Measurements from ENCODE around the gene TMEM92. TPM values are rescaled to one million over a fixed set of nuclear protein-coding genes. Genes with fewer than 3 reads are reported as not detected.
"Not testable (repeated sequence)": the region's sequence is repeated elsewhere in the genome, so short reads cannot be mapped to it uniquely, and the experiment has no call there.

TMEM92 gene
- total RNA-seq, 2 experiments from 2014 or later, result not detected

- ATAC-seq (no peak), DNase-seq (no peak)
- Mint-ChIP-seq H3K4me1 (ENCODE audit: low read depth) (no peaks in the 10 kb centered on the region), H3K36me3 (ENCODE audit: low read depth) (no peaks in the 10 kb centered on the region), H3K4me3 (no peak overlapping the region), H3K9me3 (ENCODE audit: insufficient read depth) (no peaks in the 10 kb centered on the region), H3K27ac (no peak overlapping the region), H3K27me3 (ENCODE audit: low read depth) (peaks cover 16% of the 10 kb centered on the region)
- CTCF ChIA-PET, result interaction anchor here (1.1 to 1.8 kb wide), 5 partner anchors 11 to 139 kb away, joined by 3 to 5 read pairs (median 4); no protein-coding TSS in a partner anchor
- POLR2A ChIA-PET, result no interaction called here
These were observed 34.4 kb downstream of the TMEM92 start for GRCh38 chr17:50308666-50309065.

DNA sequence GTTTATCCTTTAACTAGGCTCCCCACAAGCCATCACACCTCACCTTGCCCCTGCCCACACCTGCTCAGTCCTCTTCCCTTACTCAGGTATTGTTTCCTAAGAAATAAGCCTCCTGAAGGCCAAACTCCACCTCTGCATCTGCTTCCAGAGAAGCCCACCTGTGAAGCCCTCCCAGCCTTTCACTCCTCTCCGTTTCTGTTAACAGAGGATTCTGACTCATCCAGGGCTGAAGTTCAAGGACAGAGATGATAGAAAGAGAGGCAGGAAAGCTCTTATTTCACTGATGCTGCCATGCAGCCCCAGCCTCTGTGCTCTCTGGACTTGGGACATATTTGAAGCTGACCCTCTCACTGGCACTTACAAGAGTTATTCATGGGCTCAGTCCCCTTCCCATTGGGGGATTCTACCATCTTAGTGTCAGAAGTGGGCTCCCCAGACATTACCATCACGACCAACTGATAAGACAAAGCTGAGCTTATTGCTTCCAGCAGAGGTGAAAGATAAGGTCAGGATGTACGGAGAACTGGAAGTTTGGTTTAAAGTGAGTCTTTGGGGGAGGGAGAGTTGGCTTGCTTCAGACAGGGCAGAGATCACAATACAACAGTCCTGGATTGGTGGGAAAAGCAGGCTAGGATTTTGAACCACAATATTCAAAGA is 36.3 kb downstream of the TMEM92 start:
- POLR2A ChIA-PET, result no interaction called here
- no peak overlapping the region for H3K4me3 Mint-ChIP-seq
- H3K27me3 Mint-ChIP-seq (ENCODE audit: low read depth), result peaks cover 17% of the 10 kb centered on the region
- H3K27ac Mint-ChIP-seq, result no peak overlapping the region
- DNase-seq (no peak), ATAC-seq (no peak)
- H3K4me1 Mint-ChIP-seq (ENCODE audit: low read depth), result no peaks in the 10 kb centered on the region
- no peaks in the 10 kb centered on the region for H3K36me3 Mint-ChIP-seq (ENCODE audit: low read depth)
- CTCF ChIA-PET, result interaction anchor here (1.5 to 2.0 kb wide), 2 partner anchors 13 to 14 kb away, joined by 3 to 7 read pairs; no protein-coding TSS in a partner anchor
- H3K9me3 Mint-ChIP-seq (ENCODE audit: insufficient read depth), result no peaks in the 10 kb centered on the region

GRCh38 chr17:50311112-50311460 is 36.8 kb downstream of the TMEM92 start:
- ChIA-PET POLR2A (no interaction called here), CTCF (interaction anchor here (1.3 to 2.0 kb wide), 2 partner anchors 14 to 114 kb away, joined by 3 to 7 read pairs; no protein-coding TSS in a partner anchor)
- Mint-ChIP-seq H3K27me3 (ENCODE audit: low read depth) (peaks cover 16% of the 10 kb centered on the region), H3K4me1 (ENCODE audit: low read depth) (no peaks in the 10 kb centered on the region), H3K36me3 (ENCODE audit: low read depth) (no peaks in the 10 kb centered on the region), H3K9me3 (ENCODE audit: insufficient read depth) (no peaks in the 10 kb centered on the region), H3K27ac (no peak overlapping the region), H3K4me3 (no peak overlapping the region)
- DNase-seq, result no peak
- no peak for ATAC-seq

DNA sequence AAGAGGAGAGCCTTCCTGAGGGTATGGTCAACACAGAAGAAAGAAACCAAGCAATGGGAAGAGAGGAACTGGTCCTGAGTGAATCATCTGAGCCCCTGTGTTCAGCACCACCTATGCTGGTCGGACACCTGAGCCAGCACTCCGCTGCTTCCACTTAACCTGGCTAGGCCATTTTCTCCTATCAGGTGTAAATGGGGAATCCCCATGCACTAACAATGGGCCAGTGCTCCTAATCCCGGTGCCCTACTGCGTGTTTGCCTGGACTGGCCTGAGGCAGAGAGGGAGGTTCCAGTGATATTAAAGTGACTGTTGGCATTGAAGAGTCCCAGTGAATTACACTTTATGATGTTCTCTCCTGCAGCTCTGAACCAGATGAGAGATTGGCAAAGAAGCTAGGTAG is 37.2 kb downstream of the TMEM92 start:
- CTCF ChIA-PET, result interaction anchor here (1.3 to 2.0 kb wide), 4 partner anchors 13 to 115 kb away, joined by 3 to 7 read pairs (median 6); no protein-coding TSS in a partner anchor
- DNase-seq (no peak), ATAC-seq (no peak)
- no peaks in the 10 kb centered on the region for H3K4me1 Mint-ChIP-seq (ENCODE audit: low read depth)
- H3K9me3 Mint-ChIP-seq (ENCODE audit: insufficient read depth), result no peaks in the 10 kb centered on the region
- H3K27me3 Mint-ChIP-seq (ENCODE audit: low read depth), result peaks cover 12% of the 10 kb centered on the region
- no peaks in the 10 kb centered on the region for H3K36me3 Mint-ChIP-seq (ENCODE audit: low read depth)
- POLR2A ChIA-PET, result no interaction called here
- H3K27ac Mint-ChIP-seq, result no peak overlapping the region
- no peak overlapping the region for H3K4me3 Mint-ChIP-seq

- POLR2A ChIA-PET, result no interaction called here
These were observed 38.0 kb downstream of the TMEM92 start for GRCh38 chr17:50312308-50312707.

GRCh38 chr17:50314456-50315011 is 40.3 kb downstream of the TMEM92 start:
- H3K27ac Mint-ChIP-seq, result no peak overlapping the region
- H3K9me3 Mint-ChIP-seq (ENCODE audit: insufficient read depth), result no peaks in the 10 kb centered on the region
- ATAC-seq (no peak), DNase-seq (no peak)
- H3K36me3 Mint-ChIP-seq (ENCODE audit: low read depth), result no peaks in the 10 kb centered on the region
- CTCF ChIA-PET, result no interaction called here
- no peak overlapping the region for H3K4me3 Mint-ChIP-seq
- POLR2A ChIA-PET, result no interaction called here
- H3K27me3 Mint-ChIP-seq (ENCODE audit: low read depth), result peaks cover 12% of the 10 kb centered on the region
- no peaks in the 10 kb centered on the region for H3K4me1 Mint-ChIP-seq (ENCODE audit: low read depth)

More at GRCh38 chr17:50312308-50312707, 38.0 kb downstream of the TMEM92 start:
- H3K27me3 Mint-ChIP-seq (ENCODE audit: low read depth), result peaks cover 12% of the 10 kb centered on the region
- CTCF ChIA-PET, result interaction anchor here (1.1 to 2.0 kb wide), 5 partner anchors 13 to 116 kb away, joined by 3 to 7 read pairs (median 5); partner anchors contain the start of gene LRRC59
- H3K36me3 Mint-ChIP-seq (ENCODE audit: low read depth), result no peaks in the 10 kb centered on the region
- no peaks in the 10 kb centered on the region for H3K9me3 Mint-ChIP-seq (ENCODE audit: insufficient read depth)
- no peak overlapping the region for H3K4me3 Mint-ChIP-seq
- ATAC-seq, result no peak
- no peaks in the 10 kb centered on the region for H3K4me1 Mint-ChIP-seq (ENCODE audit: low read depth)
- DNase-seq, result no peak
- H3K27ac Mint-ChIP-seq, result no peak overlapping the region

DNA sequence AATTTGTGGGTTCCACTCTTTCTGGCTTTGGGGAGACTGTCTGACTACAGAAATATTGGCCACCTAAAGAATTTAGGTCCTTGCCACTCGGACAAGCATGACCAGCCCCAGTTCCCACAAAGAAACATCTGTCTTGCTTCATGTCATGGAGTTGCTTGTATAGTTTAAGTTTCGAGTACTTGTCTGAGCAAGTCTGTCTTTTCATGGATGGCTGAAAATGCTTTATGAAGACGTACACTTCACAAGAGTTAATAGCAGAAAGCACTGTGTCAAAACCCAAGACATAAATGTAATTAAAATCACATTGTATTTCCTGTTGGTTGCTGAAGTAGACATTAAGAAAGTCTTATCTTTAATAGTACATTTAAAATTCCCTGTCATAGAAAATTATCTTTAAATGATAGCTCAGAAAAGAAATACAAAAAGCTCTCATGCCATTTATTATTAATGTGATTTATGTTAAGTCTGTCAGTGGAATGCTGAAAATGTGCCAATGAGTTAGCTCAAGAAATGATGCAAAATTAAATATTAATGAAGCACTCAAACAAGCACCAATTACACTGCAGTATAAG is 41.8 kb downstream of the TMEM92 start:
- H3K36me3 Mint-ChIP-seq (ENCODE audit: low read depth), result no peaks in the 10 kb centered on the region
- CTCF ChIA-PET, result interaction anchor here (0.9 to 3.0 kb wide), 7 partner anchors 18 to 201 kb away, joined by 3 to 15 read pairs (median 5); partner anchors contain the start of gene COL1A1
- peaks cover 12% of the 10 kb centered on the region for H3K27me3 Mint-ChIP-seq (ENCODE audit: low read depth)
- ATAC-seq (no peak), DNase-seq (no peak)
- H3K27ac Mint-ChIP-seq, result no peak overlapping the region
- POLR2A ChIA-PET, result no interaction called here
- no peaks in the 10 kb centered on the region for H3K4me1 Mint-ChIP-seq (ENCODE audit: low read depth)
- H3K4me3 Mint-ChIP-seq, result no peak overlapping the region
- H3K9me3 Mint-ChIP-seq (ENCODE audit: insufficient read depth), result no peaks in the 10 kb centered on the region

DNA sequence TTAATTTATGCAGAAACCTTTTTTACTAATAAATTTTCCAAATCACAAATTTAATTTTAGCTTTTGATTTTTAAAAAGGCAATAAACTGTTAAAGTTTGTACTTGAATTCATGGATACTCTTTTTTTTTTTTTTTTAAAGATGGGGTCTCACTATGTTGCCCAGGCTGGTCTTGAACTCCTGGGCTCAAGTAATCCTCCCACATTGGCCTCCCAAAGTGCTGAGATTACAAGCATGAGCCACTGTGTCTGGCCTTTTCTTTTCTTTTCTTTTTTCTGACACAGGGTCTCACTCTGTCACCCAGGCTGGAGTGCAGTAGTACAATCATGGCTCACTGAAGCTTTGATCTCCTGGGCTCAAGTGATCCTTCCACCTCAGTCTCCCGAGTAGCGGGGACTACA is 42.4 kb downstream of the TMEM92 start:
- DNase-seq; H3K36me3 Mint-ChIP-seq (ENCODE audit: low read depth); H3K4me1 Mint-ChIP-seq (ENCODE audit: low read depth); ATAC-seq; H3K9me3 Mint-ChIP-seq (ENCODE audit: insufficient read depth); H3K27ac Mint-ChIP-seq; H3K4me3 Mint-ChIP-seq; POLR2A ChIA-PET: not testable (repeated sequence)
- peaks cover 11% of the 10 kb centered on the region for H3K27me3 Mint-ChIP-seq (ENCODE audit: low read depth)
- CTCF ChIA-PET, result interaction anchor here (0.9 to 3.0 kb wide), 8 partner anchors 19 to 202 kb away, joined by 3 to 15 read pairs (median 4); partner anchors contain the start of gene COL1A1

DNA sequence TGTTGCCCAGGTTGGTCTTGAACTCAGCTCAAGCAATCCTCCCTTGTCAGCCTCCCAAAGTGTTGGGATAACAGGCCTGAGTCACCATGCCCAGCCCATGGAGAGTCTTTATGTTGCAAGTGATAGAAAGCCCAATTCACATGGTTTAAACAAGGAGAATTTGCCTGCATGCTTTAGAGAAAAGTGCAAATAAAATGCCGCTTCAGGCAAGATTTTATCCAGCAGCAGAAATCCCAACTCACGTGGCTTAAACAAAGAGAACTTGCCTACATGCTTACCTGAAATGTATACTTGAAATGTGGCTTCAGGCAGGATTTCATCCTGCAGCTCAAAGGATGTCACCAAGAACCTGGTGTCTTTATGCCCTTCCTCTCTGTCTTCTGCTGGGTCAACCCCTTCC is 42.9 kb downstream of the TMEM92 start:
- no peak for ATAC-seq
- no peaks in the 10 kb centered on the region for H3K9me3 Mint-ChIP-seq (ENCODE audit: insufficient read depth)
- peaks cover 10% of the 10 kb centered on the region for H3K27me3 Mint-ChIP-seq (ENCODE audit: low read depth)
- no peaks in the 10 kb centered on the region for H3K36me3 Mint-ChIP-seq (ENCODE audit: low read depth)
- CTCF ChIA-PET, result interaction anchor here (0.9 to 3.0 kb wide), 5 partner anchors 19 to 202 kb away, joined by 3 to 15 read pairs (median 5); partner anchors contain the start of gene COL1A1
- H3K27ac Mint-ChIP-seq, result no peak overlapping the region
- H3K4me3 Mint-ChIP-seq, result no peak overlapping the region
- no peak for DNase-seq
- no peaks in the 10 kb centered on the region for H3K4me1 Mint-ChIP-seq (ENCODE audit: low read depth)
- POLR2A ChIA-PET, result no interaction called here

DNA sequence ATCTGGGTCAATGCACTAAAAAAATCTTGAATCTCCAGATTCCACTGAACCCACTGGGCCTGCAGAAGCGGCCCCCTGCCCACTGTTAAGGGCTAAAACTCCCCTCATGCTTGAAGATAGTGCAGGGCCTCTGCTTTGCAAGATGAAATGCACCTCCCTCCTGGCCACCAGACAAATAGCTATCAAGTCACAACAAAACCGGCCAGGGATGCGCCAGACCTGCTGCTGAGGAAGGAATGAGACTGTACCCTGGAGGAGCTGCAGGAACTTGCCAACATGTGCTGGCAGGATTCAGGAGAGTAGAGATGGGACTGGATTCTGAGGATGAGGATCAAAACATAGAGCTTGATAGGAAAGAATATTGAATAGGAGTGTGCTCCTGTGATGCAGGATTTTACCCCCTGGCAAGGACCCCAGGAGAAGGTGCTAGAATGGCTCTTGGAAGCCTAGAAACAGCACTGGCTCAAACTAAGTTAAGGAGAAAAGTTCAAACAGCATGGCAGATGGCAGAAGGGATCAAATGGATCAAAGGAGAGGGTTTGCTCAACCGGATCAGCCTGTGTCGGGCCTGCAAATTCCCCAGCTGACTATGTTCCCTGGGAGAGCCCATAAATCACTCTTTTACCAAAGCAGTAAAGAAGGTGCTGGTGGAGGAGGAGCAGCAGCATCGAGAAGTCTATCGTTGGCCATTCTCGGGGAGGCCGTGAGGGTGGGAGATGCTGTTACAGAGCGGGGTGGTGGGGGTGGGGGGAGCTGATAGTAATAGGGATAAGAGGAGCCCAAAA is 44.4 kb downstream of the TMEM92 start:
- Mint-ChIP-seq H3K9me3 (ENCODE audit: insufficient read depth) (no peaks in the 10 kb centered on the region), H3K4me1 (ENCODE audit: low read depth) (no peaks in the 10 kb centered on the region), H3K4me3 (no peak overlapping the region), H3K27me3 (ENCODE audit: low read depth) (peaks cover 3% of the 10 kb centered on the region), H3K27ac (no peak overlapping the region), H3K36me3 (ENCODE audit: low read depth) (no peaks in the 10 kb centered on the region)
- ChIA-PET CTCF (interaction anchor here (3.0 kb wide), 1 partner anchor 118 kb away, joined by 15 read pairs; the partner anchor contains the start of gene COL1A1), POLR2A (no interaction called here)
- DNase-seq (no peak), ATAC-seq (no peak)

DNA sequence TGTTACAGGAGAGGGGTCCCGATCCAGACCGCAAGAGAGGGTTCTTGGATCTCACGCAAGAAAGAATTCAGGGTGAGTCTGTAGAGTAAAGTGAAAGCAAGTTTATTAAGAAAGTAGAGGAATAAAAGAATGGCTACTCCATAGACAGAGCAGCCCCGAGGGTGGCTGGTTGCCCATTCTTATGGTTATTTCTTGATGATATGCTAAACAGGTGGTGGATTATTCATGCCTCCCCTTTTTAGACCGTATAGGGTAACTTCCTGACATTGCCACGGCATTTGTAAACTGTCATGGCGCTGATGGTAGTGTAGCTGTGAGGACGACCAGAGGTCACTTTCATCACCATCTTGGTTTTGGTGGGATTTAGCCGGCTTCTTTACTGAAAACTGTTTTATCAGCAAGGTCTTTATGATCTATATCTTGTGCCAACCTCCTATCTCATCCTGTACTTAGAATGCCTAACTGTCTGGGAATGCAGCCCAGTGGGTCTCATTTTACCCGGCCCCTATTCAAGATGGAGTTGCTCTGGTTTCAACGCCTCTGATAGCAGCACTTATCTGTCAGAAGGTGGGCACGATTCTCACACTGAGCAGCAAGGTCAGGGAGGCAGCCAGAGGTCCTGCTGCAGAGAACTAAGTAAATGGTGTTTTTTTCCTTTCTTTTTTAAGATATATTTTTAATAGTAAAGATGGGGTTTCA is 45.2 kb downstream of the TMEM92 start:
- DNase-seq, result no peak
- Mint-ChIP-seq H3K36me3 (ENCODE audit: low read depth) (no peaks in the 10 kb centered on the region), H3K9me3 (ENCODE audit: insufficient read depth) (no peaks in the 10 kb centered on the region), H3K4me3 (no peak overlapping the region), H3K4me1 (ENCODE audit: low read depth) (no peaks in the 10 kb centered on the region), H3K27me3 (ENCODE audit: low read depth) (peaks cover 3% of the 10 kb centered on the region), H3K27ac (no peak overlapping the region)
- CTCF ChIA-PET, result interaction anchor here (1.2 to 1.3 kb wide), 2 partner anchors 22 to 150 kb away, joined by 3 to 5 read pairs; no protein-coding TSS in a partner anchor
- POLR2A ChIA-PET, result no interaction called here
- ATAC-seq, result no peak

Data from activated CD8-positive, alpha-beta T cell treated with anti-CD3 and anti-CD28 coated beads, Interleukin-2, amount 10 ng/mL, durations not matched to agents 7 days and 5 days (primary cell).